Osteoblast (primary cell): Measurements from ENCODE around the gene LYSMD1. TPM values are rescaled to one million over a fixed set of nuclear protein-coding genes. Genes with fewer than 3 reads are reported as not detected.

ENCODE experiments used
- DNase-seq: peaks from one replicate; pipeline ENCODE4 v3.0.0; 2011; ENCODE audit warnings: low spot score, mixed read lengths; ENCODE audit not compliant: insufficient read length; ENCODE audit errors: missing footprints
- H2AFZ ChIP-seq: 2 replicates; pipeline ENCODE4 v1.6.0; 2011; ENCODE audit warnings: mild to moderate bottlenecking, low read length
- H3K27ac ChIP-seq: 2 replicates; pipeline ENCODE4 v1.5.1; 2011; ENCODE audit warnings: mild to moderate bottlenecking, low read depth, low read length, moderate library complexity
- H3K27me3 ChIP-seq: 2 replicates; pipeline ENCODE4 v1.6.0; 2012; ENCODE audit warnings: mild to moderate bottlenecking, control low read depth, inconsistent platforms, low read length, moderate library complexity; ENCODE audit not compliant: insufficient read depth
- H3K36me3 ChIP-seq: 2 replicates; pipeline ENCODE4 v1.5.1; 2011; ENCODE audit warnings: mild to moderate bottlenecking, low read length, control low read depth, moderate library complexity; ENCODE audit not compliant: insufficient read depth
- H3K4me1 ChIP-seq: 2 replicates; pipeline ENCODE4 v1.5.1; 2011; ENCODE audit warnings: mild to moderate bottlenecking, low read length, control low read depth, moderate library complexity; ENCODE audit not compliant: insufficient read depth
- H3K4me2 ChIP-seq: 2 replicates; pipeline ENCODE4 v1.6.0; 2011; ENCODE audit warnings: mild to moderate bottlenecking, low read length; ENCODE audit not compliant: insufficient read depth
- H3K4me3 ChIP-seq: fragments of 200-600 bp; sonication (generic); 3 replicates; pipeline ENCODE4 v1.5.1; 2012; ENCODE audit warnings: mild to moderate bottlenecking, low read length, inconsistent platforms; ENCODE audit not compliant: insufficient read depth
- H3K79me2 ChIP-seq: 2 replicates; pipeline ENCODE4 v1.6.0; 2012; ENCODE audit warnings: mild to moderate bottlenecking, low read length, control low read depth, inconsistent platforms; ENCODE audit not compliant: insufficient read depth
- H3K9me3 ChIP-seq: 2 replicates; pipeline ENCODE4 v1.5.1; 2011; ENCODE audit warnings: low read depth, low read length, control low read depth
- H4K20me1 ChIP-seq: 2 replicates; pipeline ENCODE4 v1.6.0; 2012; ENCODE audit warnings: mild to moderate bottlenecking, low read length, control low read depth; ENCODE audit not compliant: insufficient read depth
- total RNA-seq: library from RNA; depleted of rRNA; stranded (reverse); fragments of >200 nt; gene quantifications from 2 replicates; pipeline ENCODE4 v1.2.3, GENCODE V29; 2012
- TF ChIP-seq, protein P1 (sequence below): IDR thresholded peaks from 2 replicates; pipeline ENCODE4 v1.5.1; 2011; ENCODE audit warnings: mild to moderate bottlenecking, low read depth, low read length, moderate library complexity; ENCODE audit errors: extremely low read depth

LYSMD1 gene
- total RNA-seq, 1 donor: 12.7 TPM

DNA sequence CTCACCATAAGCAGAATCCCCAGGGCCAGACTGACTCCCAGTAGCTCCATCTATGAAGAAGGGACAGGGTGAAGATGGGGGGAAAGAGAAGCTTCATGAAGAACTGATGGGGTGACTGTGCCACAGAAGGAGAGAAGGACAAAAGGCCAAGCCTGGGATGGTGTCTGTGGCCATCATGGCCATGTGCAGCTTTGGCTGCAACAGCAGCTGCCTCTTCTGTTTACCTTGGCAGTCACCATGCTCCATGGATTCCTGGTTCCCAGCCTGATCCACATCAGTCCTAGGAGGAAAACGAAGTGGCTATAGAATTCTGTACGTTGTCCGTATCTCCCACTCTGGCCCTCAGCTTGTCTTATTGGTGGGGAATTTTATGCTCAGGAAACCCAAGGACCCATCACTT, 31.3 kb downstream of the LYSMD1 start:
- TF ChIP-seq, protein P1, sequence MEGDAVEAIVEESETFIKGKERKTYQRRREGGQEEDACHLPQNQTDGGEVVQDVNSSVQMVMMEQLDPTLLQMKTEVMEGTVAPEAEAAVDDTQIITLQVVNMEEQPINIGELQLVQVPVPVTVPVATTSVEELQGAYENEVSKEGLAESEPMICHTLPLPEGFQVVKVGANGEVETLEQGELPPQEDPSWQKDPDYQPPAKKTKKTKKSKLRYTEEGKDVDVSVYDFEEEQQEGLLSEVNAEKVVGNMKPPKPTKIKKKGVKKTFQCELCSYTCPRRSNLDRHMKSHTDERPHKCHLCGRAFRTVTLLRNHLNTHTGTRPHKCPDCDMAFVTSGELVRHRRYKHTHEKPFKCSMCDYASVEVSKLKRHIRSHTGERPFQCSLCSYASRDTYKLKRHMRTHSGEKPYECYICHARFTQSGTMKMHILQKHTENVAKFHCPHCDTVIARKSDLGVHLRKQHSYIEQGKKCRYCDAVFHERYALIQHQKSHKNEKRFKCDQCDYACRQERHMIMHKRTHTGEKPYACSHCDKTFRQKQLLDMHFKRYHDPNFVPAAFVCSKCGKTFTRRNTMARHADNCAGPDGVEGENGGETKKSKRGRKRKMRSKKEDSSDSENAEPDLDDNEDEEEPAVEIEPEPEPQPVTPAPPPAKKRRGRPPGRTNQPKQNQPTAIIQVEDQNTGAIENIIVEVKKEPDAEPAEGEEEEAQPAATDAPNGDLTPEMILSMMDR: no peak
- peak; percentile 51 for DNase-seq
- Histone ChIP-seq H3K9me3 (no peaks in the 10 kb centered on the region), H3K4me1 (peaks cover 8% of the 10 kb centered on the region), H3K4me3 (no peak overlapping the region), H2AFZ (no peak overlapping the region), H3K4me2 (no peak overlapping the region), H3K79me2 (no peaks in the 10 kb centered on the region), H3K27ac (no peak overlapping the region), H3K36me3 (no peaks in the 10 kb centered on the region), H4K20me1 (no peaks in the 10 kb centered on the region), H3K27me3 (no peaks in the 10 kb centered on the region)

DNA sequence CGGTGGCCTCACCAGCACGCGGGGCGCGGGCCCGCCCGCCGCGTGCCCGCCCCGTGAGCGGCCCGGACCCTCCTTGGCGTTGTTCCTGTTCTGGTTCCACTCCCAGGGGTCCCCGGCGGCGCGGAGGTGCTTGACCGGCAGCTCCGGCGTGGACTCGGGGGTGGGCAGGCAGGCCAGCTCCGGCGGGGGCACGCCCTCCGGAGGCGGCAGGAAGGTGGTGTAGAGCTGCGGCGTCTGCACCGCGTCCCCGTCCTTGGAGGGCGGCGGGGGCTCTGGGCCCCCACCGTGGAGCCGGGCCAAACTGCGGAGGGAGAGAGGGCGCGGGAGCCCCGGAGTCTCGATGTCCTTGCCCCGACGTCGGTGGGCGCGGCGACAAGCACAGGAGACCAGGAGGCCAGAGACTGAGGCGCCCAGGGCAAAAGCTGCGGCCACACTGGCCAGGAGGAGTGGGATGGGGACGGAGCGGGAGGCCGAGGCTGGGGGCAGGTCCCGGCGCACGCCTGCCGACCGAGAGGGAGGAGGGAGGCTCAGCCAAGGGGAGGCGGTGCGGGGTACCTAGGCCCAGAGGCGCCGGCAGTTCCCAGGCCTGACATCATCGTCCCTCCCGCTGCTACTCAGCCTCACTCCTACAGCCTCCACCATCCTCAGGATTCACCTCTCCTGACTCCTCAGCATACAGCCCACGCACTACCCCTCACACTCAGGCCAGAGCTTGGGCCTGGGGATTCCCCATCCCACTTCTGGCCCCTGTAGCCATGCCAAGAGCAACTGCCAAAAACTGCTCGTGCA, 32.5 kb downstream of the LYSMD1 start:
- Histone ChIP-seq H3K79me2 (no peaks in the 10 kb centered on the region), H3K27ac (no peak overlapping the region), H3K27me3 (no peaks in the 10 kb centered on the region), H3K36me3 (no peaks in the 10 kb centered on the region), H2AFZ (no peak overlapping the region), H3K4me2 (no peak overlapping the region), H4K20me1 (no peaks in the 10 kb centered on the region), H3K4me1 (peaks cover 10% of the 10 kb centered on the region), H3K9me3 (no peaks in the 10 kb centered on the region), H3K4me3 (no peak overlapping the region)
- peak; percentile 80 for DNase-seq
- TF ChIP-seq, protein P1: no peak

DNA sequence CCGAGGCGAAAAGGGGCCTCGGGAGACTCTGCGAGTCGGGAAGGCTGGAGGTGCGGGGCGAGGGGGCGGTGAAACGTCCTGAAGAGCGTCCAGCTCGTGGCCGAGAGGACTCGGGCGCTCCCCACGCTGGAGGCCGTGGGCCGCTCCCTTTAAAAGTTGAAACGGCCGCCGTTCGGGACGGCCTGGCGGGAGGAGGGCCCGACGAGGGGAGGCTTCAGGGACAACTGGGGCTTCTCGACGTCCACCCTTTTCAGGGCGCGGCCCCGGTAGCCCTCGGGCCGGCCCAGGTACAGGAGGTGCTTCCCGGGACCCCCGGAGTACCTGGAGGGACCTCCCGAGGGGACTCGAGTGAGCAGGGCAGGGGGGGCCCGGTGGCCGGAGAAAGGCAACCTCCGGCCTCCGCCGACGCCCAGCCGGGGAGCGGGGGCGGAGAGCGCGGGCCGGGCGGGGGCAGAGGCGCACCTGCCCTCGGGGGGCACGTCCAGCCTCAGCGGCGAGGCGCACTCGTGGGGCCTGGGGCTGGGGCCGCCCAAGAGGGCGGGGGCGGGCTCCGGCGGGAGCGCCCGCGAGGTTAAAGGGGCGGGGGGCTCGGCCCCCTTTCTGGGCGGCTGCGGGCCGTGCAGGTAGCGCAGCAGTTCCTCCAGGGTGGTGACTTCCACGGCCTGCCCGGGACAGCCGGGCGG, 33.2 kb downstream of the LYSMD1 start:
- Histone ChIP-seq H3K27ac (no peak overlapping the region), H3K4me1 (peaks cover 10% of the 10 kb centered on the region), H3K4me2 (peak overlapping the region; percentile 91), H3K9me3 (no peaks in the 10 kb centered on the region), H4K20me1 (no peaks in the 10 kb centered on the region), H3K27me3 (no peaks in the 10 kb centered on the region), H2AFZ (peak overlapping the region; percentile 83), H3K36me3 (no peaks in the 10 kb centered on the region), H3K79me2 (no peaks in the 10 kb centered on the region), H3K4me3 (no peak overlapping the region)
- peak; percentile 71 for DNase-seq
- TF ChIP-seq, protein P1: no peak

DNA sequence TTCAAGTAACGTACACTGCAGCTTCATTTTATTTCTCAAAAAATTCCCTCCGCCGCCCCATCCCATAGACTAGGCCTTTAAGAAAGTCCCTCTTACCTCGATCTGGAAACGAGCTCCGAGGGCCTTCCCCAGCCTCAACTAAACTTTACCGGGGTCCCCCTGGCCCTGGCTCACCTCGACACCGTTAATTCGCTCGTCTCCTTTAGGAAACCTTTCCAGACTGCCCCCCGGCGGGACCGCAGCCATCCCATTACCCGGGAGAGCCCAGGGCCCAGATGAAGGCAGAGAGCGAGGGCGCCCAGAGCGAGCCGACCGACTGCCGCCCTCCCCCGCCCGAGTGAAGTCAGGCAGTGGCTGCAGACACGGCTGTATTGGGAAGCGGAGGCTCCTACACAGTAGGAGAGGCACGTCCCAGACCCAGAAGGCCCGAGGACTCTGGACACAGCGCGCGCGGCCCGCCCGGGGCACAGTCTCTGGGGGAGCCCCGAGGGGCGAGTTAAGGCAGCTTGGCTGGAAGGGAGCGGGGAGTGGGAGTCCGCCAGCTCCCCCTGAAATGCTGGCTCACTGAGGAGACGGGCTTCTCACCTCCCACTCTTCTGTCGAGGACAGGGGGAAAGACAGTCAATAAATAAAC, 33.9 kb downstream of the LYSMD1 start:
- peak overlapping the region; percentile 64 for H3K4me3 ChIP-seq

More for the DNA sequence above, 33.9 kb downstream of the LYSMD1 start:
- Histone ChIP-seq H3K79me2 (no peaks in the 10 kb centered on the region), H3K36me3 (no peaks in the 10 kb centered on the region), H2AFZ (peak overlapping the region; percentile 83), H3K4me1 (peaks cover 10% of the 10 kb centered on the region), H4K20me1 (no peaks in the 10 kb centered on the region), H3K9me3 (no peaks in the 10 kb centered on the region), H3K27me3 (no peaks in the 10 kb centered on the region), H3K27ac (no peak overlapping the region), H3K4me2 (peak overlapping the region; percentile 91)
- peak; percentile 89 for DNase-seq
- TF ChIP-seq, protein P1: no peak
